ENCODE results near the gene SMG7.

- no peak for TF ChIP-seq CTCF (IDR thresholded peaks at IDR 0.05; ENCODE audit: low read depth, low read length, poor library complexity, severe bottlenecking)
- no peak for TF ChIP-seq EZH2phosphoT487 (IDR thresholded peaks at IDR 0.05; ENCODE audit: borderline replicate concordance, low read length)
These were observed 120.4 kb downstream of the SMG7 start for GRCh38 chr1:183592733-183593132.
